ENCODE measurements around the gene TMEM184C. TPM values are rescaled to one million over a fixed set of nuclear protein-coding genes. Genes with fewer than 3 reads are reported as not detected.

Gene TMEM184C
- total RNA-seq, 2 donors from 2014 or later, result 30.3 to 35.7 TPM

DNA sequence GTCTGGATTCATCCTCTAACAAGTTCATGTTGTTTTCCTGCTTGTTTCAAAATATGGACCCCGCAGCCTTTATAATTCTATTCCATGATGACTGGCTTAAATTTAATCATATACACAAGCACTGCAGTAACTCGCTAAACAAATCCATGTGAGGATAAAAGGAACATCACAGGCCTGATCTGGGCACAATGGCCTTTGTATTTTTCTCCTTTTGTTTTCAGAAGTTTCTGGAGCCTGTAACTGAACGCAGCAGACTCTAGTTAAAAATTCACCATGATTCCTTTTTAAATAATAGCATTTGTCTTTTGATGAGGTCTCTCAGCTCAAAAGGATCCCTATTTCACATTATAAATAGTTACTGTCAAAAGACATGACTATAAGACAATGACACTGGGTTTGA is 30.2 kb upstream of the TMEM184C start:
- no peaks in the 10 kb centered on the region for H3K4me1 Mint-ChIP-seq

DNA sequence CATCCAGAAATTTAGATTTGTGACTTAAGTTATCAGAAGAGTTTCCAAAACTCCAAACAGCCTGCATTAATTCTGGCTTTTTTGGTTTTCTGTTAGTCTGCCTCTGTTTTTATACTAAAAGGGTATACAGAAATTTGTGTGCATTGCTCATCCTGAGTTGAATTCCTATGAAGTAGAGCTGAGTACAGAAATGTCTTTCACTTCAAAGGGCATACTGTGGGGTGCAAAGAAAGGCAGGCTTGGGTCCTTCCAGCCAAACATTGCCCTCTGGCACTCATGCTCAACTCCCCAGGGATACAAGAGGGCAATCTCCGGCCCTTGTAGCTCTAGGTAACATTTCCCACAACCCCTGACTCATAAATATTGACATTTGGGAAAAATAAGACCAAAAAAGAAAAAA is 27.6 kb upstream of the TMEM184C start:
- Mint-ChIP-seq H3K27me3 (ENCODE audit: insufficient read depth) (no peaks in the 10 kb centered on the region), H3K9me3 (peaks cover 8% of the 10 kb centered on the region), H3K4me1 (no peaks in the 10 kb centered on the region), H3K4me3 (no peak overlapping the region), H3K36me3 (ENCODE audit: low read depth) (no peaks in the 10 kb centered on the region), H3K27ac (peak overlapping the region; percentile 21)
- TF ChIP-seq, protein P1, sequence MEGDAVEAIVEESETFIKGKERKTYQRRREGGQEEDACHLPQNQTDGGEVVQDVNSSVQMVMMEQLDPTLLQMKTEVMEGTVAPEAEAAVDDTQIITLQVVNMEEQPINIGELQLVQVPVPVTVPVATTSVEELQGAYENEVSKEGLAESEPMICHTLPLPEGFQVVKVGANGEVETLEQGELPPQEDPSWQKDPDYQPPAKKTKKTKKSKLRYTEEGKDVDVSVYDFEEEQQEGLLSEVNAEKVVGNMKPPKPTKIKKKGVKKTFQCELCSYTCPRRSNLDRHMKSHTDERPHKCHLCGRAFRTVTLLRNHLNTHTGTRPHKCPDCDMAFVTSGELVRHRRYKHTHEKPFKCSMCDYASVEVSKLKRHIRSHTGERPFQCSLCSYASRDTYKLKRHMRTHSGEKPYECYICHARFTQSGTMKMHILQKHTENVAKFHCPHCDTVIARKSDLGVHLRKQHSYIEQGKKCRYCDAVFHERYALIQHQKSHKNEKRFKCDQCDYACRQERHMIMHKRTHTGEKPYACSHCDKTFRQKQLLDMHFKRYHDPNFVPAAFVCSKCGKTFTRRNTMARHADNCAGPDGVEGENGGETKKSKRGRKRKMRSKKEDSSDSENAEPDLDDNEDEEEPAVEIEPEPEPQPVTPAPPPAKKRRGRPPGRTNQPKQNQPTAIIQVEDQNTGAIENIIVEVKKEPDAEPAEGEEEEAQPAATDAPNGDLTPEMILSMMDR (conservative IDR thresholded peaks at IDR 0.05), result no peak
- Histone ChIP-seq H3K4me3 (ENCODE audit: low read length) (no peak overlapping the region), H3K9me3 (ENCODE audit: control insufficient read depth, low read length) (peaks cover 13% of the 10 kb centered on the region), H3K4me1 (ENCODE audit: control insufficient read depth, insufficient read depth, low read length) (no peaks in the 10 kb centered on the region), H3K9ac (ENCODE audit: extremely low read depth, low read length, poor library complexity, severe bottlenecking) (no peak overlapping the region), H3K36me3 (ENCODE audit: control insufficient read depth, insufficient read depth, low read length) (no peaks in the 10 kb centered on the region), H3K27ac (ENCODE audit: low read depth, low read length) (no peak overlapping the region), H3K27me3 (ENCODE audit: control insufficient read depth, insufficient read depth, low read length, poor library complexity, severe bottlenecking) (no peaks in the 10 kb centered on the region)
- 89% methylated on average over 1 of the region's 1 CpG; no CpG with 5 or more reads in 1 of the 2 experiments for WGBS, 2 experiments (ENCODE audit: insufficient coverage in 1 of 2, insufficient read length in 1 of 2)
- DNase-seq, result no peak

More for the DNA sequence above, 30.2 kb upstream of the TMEM184C start:
- Histone ChIP-seq H3K9me3 (ENCODE audit: control insufficient read depth, low read length) (peaks cover 20% of the 10 kb centered on the region), H3K36me3 (ENCODE audit: control insufficient read depth, insufficient read depth, low read length) (no peaks in the 10 kb centered on the region), H3K4me1 (ENCODE audit: control insufficient read depth, insufficient read depth, low read length) (no peaks in the 10 kb centered on the region), H3K9ac (ENCODE audit: extremely low read depth, low read length, poor library complexity, severe bottlenecking) (no peak overlapping the region), H3K4me3 (ENCODE audit: low read length) (no peak overlapping the region), H3K27ac (ENCODE audit: low read depth, low read length) (peak overlapping the region; percentile 54), H3K27me3 (ENCODE audit: control insufficient read depth, insufficient read depth, low read length, poor library complexity, severe bottlenecking) (no peaks in the 10 kb centered on the region)
- H3K9me3 Mint-ChIP-seq, result peaks cover 8% of the 10 kb centered on the region
- no peak for DNase-seq
- no peak overlapping the region for H3K27ac Mint-ChIP-seq
- TF ChIP-seq, protein P1 (conservative IDR thresholded peaks at IDR 0.05), result no peak
- whole genome bisulfite sequencing, 2 experiments (ENCODE audit: insufficient coverage in 1 of 2, insufficient read length in 1 of 2), result 94% methylated on average over 3 of the region's 3 CpGs; no CpG with 5 or more reads in 1 of the 2 experiments
- H3K27me3 Mint-ChIP-seq (ENCODE audit: insufficient read depth), result no peaks in the 10 kb centered on the region
- H3K36me3 Mint-ChIP-seq (ENCODE audit: low read depth), result no peaks in the 10 kb centered on the region
- H3K4me3 Mint-ChIP-seq, result no peak overlapping the region

DNA sequence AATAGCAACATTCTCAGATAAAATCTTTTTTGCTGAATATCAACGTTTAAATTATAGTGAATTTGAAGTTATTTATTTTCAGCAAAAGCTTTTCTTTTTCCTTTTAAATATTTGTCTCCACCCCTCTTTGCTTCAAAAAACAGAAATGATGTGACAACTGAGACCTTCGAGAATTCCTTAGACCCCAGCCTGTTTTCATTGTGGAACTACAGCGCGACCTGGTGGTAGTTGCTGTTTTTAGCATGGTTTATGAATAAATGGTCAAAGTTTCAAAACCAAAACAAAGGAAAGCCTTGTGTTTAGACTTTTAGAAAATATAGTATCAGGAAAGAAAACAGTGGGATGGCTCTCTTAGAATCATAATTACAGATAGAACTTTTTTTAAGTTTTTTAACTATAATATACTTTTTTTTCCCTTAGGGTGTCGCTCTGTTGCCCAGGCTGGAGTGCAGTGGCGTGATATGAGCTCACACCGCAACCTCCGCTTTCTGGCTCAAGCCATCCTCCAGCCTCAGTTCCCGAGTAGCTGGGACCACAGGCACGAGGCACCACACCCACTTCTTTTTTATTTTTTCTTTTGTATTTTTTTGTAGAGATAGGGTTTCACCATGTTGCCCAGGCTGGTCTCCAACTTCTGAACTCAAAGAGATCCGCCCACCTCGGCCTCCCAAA is 26.8 kb upstream of the TMEM184C start:
- Histone ChIP-seq H3K9ac (ENCODE audit: extremely low read depth, low read length, poor library complexity, severe bottlenecking) (no peak overlapping the region), H3K4me1 (ENCODE audit: control insufficient read depth, insufficient read depth, low read length) (no peaks in the 10 kb centered on the region), H3K9me3 (ENCODE audit: control insufficient read depth, low read length) (peaks cover 7% of the 10 kb centered on the region), H3K27me3 (ENCODE audit: control insufficient read depth, insufficient read depth, low read length, poor library complexity, severe bottlenecking) (no peaks in the 10 kb centered on the region), H3K27ac (ENCODE audit: low read depth, low read length) (no peak overlapping the region), H3K4me3 (ENCODE audit: low read length) (no peak overlapping the region), H3K36me3 (ENCODE audit: control insufficient read depth, insufficient read depth, low read length) (no peaks in the 10 kb centered on the region)
- Mint-ChIP-seq H3K4me3 (no peak overlapping the region), H3K27me3 (ENCODE audit: insufficient read depth) (no peaks in the 10 kb centered on the region), H3K27ac (no peak overlapping the region), H3K9me3 (peaks cover 3% of the 10 kb centered on the region), H3K4me1 (no peaks in the 10 kb centered on the region), H3K36me3 (ENCODE audit: low read depth) (no peaks in the 10 kb centered on the region)
- TF ChIP-seq, protein P1 (conservative IDR thresholded peaks at IDR 0.05), result peak; percentile 89
- 59 to 67% methylated on average over 6 to 10 of the region's 12 CpGs for WGBS, 2 experiments (ENCODE audit: insufficient coverage in 1 of 2, insufficient read length in 1 of 2)
- DNase-seq, result peak; percentile 88
